GM13977 (cell line): Measurements from ENCODE around the gene TNFAIP8L1.

Experiments used
- DNase-seq: peaks from one replicate; pipeline ENCODE4 v3.0.0; 2012; ENCODE audit warnings: low spot score
- CTCF ChIP-seq: IDR thresholded peaks from 2 replicates; pipeline ENCODE4 v1.5.1; 2012; ENCODE audit warnings: mild to moderate bottlenecking, control low read depth; ENCODE audit not compliant: insufficient read depth; ENCODE audit errors: extremely low read depth, missing control alignments
- in situ Hi-C: fragments of 300-500 bp; cut with MboI; formaldehyde crosslinking; loops from one replicate; pipeline ENCODE4 v1.12.0; 2022; ENCODE audit warnings: low sequenced_read_pairs, low pct_unique_long_range_greater_than_20kb, mixed read lengths, inconsistent platforms; ENCODE audit not compliant: unreplicated experiment

TNFAIP8L1 gene

DNA sequence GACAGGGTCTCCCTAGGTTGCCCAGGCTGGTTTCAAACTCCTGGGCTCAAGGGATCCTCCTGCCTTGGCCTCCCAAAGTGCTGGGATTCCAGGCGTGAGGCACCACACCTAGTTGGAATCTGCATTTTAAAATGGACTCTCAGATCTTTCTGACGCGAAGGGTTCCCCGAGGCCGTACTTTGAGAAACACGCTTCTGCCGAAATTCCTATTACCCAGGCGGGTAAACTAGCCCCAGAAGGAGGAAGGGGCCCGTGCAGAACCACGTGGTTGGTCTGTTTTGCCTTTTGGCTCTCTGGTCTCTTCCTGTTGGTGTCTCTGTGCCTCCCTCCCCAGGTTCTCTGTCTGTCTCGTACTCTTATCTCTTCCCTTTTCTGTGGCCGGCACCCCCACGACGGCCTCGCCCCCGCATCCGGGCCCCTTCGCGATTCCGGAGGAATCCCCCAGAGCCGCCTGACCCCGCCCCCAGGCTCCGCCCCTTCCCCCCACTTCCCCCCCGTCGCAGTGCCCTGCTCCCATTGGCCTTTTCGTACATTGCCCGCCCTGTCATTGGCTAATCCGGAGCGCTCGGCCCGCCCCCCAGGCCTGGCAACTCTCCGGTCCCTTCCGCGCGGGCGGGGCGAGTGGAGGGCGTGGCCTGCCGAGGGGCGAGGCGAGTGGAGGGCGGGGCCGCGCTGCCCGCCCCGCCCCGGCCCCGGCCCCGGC is at the start of gene TNFAIP8L1:
TSS of gene TNFAIP8L1 (plus strand) at position 689 of the 703 bp plus-strand sequence. CDS start 12,354 bp downstream, outside the sequence.
- peak; percentile 100 for DNase-seq
- TF ChIP-seq CTCF: no peak
- in situ Hi-C loops: no loop called here

GRCh38 chr19:4589579-4590410 is 49.5 kb upstream of the TNFAIP8L1 start:
- in situ Hi-C loops: no loop called here
- DNase-seq: peak; percentile 73
- TF ChIP-seq CTCF: peak; percentile 60

DNA sequence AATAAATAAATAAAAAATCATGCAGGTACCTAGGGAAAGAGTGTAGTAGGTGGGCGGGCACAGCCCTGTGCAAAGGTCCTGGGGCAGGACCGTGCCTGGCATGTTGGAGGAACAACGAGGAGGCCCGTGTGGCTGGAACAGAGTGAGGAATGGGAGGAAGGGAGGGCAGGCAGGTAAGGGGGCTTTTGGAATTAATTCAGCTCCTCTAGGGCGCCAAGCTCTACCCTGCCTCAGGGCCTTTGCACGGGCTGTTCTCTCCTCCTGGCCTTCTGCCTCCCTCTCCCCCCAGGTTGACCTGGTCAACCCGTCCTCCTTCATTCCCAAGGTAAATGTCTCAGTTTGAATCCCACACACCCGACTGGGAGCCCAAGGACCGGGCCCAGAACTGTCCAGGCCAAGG is 48.8 kb upstream of the TNFAIP8L1 start:
- TF ChIP-seq CTCF: no peak
- in situ Hi-C loops: no loop called here
- DNase-seq: no peak

DNA sequence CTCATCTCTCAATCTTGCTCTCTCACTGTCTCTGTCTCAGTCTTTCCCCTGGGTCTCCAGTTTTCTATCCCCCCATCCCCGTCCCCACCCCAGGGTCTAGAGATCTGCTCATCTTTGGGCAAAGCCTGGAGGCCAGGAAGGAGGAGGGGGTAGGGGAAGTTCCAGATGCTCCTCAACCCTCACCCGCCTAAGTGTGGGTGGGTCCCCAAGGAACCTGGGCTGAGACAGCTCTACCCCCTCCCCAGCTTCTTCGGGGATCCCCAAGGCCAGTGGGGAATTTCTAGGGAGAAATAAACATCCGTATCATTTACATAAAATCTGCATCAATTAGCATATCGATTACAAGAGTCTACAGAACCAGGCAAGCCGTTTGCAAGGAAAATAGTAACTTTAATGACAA is 48.0 kb upstream of the TNFAIP8L1 start:
- DNase-seq: no peak
- in situ Hi-C loops: no loop called here
- TF ChIP-seq CTCF: no peak

GRCh38 chr19:4592445-4592844 is 46.9 kb upstream of the TNFAIP8L1 start:
- DNase-seq: no peak
- TF ChIP-seq CTCF: no peak
- in situ Hi-C loops: no loop called here

GRCh38 chr19:4593409-4593851 is 45.9 kb upstream of the TNFAIP8L1 start:
- in situ Hi-C loops: no loop called here
- no peak for DNase-seq
- no peak for TF ChIP-seq CTCF
